Amniotic stem cell (primary cell): ENCODE data around the gene OBSCN.

Experiments used
- DNase-seq: peaks from one replicate; lab custom pipeline; 2025; lab: John Stamatoyannopoulos, UW

OBSCN gene

DNA sequence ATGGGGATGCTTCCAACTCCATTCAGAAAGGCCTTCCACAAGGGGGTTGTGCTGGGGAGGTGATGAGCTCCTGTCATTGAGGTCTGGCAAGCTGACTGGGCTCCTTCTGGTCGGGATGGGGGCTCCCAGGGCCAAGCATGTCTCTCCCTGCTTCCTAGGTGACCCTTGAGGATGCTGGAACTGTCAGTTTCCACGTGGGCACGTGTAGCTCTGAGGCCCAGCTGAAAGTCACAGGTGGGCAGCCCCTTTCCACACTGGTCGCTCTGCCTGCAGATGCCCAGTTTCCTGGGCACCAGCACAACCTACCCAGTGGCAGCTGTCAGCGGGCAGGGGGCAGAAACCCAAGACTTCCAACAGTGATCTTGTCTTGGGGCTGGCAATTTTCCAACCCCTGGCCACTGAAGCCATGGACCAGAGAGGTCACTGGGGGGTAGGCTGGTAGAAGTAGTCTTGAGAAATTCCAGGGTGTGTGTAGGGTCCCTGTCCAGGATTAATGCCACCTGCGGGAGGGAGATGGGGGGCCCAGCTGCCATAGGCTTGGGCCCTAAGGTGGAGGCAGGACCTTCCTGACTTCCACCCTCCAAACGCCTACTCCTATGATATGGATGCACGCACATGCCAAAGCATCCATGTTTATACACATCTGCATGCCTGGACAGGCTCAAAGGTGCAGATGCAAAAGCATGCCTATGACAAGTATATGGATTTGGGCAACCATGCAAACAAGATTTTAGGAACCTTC, 101.7 kb downstream of the OBSCN start:
- no peak for DNase-seq

DNA sequence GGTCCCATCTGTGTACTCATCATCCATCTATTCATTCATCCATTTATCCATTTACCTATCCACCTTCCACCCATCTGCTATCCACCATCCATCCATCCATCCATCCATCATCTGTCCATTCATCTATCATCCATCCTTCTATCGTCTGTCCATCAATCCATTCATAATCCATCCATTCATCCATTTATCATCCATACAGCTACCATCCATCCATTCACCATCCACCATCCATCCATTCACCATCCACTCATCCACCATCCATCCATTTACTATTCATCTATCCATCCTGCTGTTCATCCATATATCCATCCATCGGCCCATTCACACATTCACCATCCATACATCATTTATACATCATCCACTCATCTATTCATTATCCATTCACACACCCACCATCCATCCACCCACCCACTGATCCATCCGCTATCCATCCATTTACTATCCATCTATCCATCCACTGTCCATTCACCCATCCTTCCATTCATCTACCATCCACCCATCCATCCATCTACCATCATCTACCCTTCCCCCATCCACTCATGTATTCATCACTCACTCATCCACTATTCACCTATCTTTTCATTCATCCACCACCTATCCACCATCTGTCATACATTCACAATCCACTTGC, 102.4 kb downstream of the OBSCN start:
- no peak for DNase-seq

DNA sequence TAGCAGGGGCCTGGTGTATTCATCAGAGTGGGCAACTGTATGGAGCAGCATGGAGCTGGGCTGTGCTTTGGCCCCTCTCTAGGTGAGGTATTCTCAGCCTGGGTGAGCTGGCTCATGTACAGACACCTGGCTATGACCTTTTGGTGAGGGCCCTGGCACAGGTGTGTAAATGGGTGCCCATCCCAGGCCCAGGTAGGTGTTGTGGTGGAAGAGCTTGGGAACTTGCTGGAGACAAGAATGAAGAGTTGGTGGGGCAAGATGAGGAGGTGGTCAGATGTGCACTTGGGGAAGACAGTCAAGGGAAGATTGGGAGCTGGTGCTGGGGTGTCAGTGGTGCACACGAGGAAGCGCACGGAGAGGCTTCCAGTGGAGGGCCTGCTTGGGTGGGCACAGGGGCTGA, 103.2 kb downstream of the OBSCN start:
- DNase-seq = no peak

DNA sequence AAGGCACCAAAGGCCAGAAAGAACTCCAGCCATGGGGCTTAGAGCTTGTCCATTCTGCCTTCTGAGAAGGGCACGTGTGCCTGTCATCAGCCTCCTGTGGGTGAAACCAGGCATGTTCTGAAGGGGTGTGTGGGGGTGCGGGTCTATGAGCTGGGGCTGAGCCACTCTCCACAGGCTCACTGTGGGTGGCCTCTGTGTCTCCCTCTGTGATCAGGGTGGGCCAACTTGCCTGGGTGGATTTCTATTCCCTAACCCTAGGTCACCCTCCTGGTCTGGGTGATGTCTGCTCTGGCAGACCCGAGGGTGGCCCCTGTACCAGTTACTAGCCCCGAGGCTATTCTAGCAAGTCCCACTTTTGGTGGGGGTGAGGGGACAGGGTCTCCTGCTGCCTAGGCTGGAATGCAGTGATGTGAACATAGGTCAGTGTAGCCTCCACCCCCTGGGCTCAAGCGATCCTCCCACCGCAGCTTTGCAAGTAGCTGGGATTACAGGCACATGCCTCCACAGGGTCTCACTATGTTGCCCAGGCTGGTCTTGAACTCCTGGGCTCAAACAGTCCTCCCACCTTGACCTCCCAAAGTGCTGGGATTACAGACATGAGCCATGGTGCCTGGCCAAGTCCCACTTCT, 104.4 kb downstream of the OBSCN start:
- no peak for DNase-seq

DNA sequence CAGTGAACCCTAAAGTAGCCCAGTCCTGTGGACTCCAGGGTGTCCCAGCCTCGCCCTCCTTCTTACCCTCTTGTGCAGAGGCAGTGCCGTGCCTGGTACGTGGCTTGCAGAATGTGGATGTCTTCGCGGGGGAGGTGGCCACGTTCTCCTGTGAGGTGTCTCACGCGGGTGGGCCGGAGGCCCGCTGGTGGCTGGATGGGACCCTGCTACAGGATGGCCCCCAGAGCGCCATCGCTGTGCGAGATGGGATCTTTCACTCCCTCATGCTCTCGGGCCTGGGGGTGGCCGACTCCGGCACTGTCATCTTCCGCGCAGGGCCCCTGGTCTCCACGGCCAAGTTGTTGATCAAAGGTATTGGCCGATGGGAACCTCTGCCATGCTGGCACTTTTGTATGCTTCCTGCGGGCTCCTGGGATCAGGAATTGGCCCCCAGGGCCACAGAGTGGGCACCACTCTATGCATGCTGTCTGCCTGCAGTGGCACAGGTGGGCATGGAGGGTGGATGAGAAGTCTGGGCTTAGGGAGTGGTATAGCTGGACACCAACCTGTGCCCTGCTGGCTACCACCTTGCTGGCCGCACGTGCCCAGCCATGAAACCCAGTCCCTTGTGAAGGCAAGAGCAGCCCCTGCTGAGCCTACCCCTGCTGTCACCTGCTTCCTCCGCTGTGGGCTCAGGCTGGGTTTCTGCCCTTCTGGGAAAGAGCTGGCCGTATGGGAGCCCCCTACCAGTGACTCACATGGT, 105.9 kb downstream of the OBSCN start:
- DNase-seq = no peak

DNA sequence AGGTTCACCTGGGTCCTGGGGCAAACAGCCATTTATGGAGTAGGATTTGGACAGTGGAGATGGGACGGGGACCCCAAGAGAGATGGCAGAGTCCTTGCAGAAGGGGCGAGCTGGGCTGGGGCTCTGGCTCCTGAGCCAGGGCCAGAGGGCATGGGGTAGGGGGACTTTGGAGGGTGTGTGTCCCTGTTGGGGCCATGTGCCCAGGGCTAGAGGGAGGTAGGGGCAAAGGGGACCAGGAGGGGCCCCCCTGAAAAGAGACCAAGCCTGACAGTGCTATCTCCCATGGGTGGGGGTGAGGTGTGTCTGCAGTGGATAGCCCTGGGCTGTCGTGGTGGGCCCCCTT, 106.4 kb downstream of the OBSCN start:
- DNase-seq = no peak

DNA sequence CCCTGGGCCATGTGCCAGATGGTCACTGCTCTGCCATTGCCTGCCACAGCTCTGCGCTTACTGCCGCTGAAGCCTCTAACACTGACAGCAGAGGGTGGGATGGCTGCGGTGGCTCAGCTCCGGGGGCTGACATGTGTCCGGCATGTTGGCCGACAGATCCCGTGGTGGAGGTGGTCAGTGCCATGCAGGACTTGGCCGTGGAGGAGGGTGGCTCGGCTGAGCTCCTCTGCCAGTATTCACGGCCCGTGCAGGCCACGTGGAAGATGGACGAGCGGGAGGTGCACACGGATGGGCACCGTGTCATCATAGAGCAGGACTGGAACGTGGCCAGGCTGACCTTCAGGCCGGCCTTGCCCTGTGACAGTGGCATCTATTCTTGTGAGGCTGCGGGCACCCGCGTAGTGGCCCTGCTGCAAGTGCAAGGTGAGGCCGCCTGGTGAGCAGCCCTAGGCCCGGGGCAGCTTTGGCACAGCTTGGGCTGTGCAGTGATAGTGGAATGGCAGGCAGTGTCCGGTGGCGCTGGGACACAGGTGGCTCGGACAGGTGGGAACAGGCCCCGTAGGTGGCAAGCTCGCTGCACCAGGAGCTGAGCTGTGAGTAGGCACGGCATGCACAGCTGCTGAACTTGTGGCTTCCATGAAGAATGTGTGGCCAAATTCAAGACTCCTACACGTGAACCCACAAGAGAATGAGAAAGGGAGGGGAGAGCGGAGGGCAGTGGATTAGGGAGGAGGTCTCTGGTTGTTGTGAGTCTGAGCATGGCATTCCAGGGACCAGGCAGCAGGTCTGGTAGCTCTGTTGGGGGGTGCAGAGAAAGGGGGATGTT, 107.0 kb downstream of the OBSCN start:
- DNase-seq = no peak

DNA sequence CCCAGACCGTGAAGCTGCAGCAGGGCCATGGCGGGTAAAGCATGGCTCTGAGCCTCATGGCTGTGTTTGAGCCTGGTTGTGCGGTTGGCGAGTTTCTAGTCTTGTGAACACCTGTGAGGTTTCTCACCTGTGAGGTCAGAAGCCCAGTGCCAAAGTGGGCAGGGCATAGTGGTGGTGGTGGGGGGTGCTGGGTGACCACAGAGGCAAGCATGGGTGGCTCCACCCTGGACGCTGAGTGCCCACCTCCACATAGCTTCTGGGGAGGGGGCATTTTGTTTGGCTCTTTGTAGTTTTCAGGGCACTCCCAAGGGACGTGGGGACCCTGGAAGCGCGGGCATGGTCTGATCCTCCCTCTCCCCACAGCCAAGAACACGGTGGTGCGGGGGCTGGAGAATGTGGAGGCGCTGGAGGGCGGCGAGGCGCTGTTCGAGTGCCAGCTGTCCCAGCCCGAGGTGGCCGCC, 107.7 kb downstream of the OBSCN start:
- DNase-seq = no peak

DNA sequence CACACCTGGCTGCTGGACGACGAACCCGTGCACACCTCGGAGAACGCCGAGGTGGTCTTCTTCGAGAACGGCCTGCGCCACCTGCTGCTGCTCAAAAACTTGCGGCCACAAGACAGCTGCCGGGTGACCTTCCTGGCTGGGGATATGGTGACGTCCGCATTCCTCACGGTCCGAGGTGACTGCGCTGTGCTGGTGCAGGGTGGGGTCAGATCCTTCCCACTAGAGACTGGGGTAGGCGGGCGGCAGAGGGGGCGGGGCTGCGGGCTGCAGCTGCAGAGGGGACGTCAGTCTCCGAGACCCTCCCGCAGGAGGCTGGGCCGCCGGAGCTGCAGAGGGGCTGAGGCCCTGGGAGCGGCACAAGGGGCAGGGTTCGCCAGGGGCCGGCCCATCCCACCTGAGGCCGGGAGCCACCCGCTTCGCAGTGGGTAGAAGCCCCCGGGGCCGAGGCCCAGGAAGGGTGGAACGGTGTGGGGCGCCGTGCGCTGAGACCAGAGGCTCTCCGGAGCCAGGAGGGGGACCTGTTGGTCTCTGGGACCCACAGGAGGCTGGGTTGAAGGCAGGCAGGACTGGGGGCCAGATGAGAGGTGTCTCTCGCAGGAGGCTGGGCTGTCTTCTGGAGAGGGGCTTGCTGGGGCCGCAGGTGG, 108.2 kb downstream of the OBSCN start:
- DNase-seq = no peak

DNA sequence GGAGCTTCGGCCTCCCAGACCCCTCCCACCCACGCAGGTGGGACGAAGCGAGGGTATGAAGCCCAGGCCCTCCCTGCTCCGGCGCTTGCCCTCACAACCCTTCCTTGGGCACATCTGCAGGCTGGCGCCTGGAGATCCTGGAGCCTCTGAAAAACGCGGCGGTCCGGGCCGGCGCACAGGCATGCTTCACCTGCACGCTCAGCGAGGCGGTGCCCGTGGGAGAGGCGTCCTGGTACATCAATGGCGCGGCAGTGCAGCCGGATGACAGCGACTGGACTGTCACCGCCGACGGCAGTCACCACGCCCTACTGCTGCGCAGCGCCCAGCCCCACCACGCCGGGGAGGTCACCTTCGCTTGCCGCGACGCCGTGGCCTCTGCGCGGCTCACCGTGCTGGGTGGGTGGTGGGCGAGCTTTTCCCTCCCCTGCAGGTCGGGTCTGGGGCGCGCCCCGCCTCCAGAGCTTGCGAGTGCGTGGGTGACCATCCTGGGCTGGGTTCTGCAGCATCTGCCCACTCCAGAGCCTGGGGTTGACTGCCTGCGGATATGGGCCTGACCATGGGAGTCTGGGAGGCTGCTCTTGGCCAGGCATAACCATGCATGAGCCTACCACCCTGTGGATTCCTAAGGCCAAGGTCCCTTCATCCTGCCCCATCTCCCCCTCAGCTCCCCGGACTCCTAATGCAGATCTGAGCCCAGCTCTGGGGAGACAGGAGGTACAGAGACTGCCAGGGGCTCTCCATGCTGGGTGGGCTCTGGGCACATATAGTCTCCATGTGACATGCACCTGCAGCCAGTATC, 108.9 kb downstream of the OBSCN start:
- DNase-seq = no peak

DNA sequence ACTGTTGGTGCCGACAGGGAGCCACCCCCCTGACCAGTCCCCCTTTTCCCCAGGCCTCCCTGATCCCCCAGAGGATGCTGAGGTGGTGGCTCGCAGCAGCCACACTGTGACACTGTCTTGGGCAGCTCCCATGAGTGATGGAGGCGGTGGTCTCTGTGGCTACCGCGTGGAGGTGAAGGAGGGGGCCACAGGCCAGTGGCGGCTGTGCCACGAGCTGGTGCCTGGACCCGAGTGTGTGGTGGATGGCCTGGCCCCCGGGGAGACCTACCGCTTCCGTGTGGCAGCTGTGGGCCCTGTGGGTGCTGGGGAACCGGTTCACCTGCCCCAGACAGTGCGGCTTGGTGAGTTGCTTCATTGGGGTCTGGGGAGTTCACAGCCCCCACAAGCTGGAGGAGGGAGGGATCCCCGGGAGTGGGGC, 109.6 kb downstream of the OBSCN start:
- DNase-seq = no peak

DNA sequence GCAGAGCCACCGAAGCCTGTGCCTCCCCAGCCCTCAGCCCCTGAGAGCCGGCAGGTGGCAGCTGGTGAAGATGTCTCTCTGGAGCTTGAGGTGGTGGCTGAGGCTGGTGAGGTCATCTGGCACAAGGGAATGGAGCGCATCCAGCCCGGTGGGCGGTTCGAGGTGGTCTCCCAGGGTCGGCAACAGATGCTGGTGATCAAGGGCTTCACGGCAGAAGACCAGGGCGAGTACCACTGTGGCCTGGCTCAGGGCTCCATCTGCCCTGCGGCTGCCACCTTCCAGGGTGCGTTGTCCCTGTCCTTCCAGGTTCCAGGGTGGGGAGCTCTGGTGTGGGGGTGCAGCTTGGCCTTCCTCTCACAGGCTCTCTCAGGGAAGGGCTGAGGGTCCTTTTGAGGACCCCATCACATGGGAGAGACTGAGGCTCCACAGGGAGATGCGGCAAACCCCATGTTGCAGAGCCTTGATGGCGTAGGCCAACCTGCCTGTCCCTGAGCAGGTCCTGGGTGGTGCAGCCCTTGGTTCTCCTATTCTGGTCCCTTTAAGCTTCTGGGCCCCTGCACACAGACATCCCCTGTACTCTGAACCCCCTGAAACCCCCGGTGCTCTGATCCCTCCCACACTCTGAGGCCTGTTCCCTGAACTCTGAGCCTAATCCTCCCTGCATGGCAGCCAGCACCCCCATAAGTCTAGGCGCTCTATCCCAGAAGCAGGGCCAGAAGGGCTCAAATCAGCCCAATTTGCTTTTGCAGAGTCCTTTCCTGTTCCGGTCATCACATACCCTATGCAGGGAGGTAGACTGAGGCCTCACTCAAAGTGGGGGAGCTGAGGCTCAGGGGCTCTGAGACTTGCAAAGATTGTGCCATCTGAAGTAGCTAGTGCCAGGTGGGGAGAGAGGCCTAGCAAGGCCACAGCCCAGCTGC, 110.3 kb downstream of the OBSCN start:
- no peak for DNase-seq

DNA sequence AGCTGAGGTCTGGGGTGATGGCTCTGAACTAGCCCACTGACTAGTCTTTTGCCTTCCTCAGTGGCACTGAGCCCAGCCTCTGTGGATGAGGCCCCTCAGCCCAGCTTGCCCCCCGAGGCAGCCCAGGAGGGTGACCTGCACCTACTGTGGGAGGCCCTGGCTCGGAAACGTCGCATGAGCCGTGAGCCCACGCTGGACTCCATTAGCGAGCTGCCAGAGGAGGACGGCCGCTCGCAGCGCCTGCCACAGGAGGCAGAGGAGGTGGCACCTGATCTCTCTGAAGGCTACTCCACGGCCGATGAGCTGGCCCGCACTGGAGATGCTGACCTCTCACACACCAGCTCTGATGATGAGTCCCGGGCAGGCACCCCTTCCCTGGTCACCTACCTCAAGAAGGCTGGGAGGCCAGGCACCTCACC, 111.0 kb downstream of the OBSCN start:
- DNase-seq = no peak

DNA sequence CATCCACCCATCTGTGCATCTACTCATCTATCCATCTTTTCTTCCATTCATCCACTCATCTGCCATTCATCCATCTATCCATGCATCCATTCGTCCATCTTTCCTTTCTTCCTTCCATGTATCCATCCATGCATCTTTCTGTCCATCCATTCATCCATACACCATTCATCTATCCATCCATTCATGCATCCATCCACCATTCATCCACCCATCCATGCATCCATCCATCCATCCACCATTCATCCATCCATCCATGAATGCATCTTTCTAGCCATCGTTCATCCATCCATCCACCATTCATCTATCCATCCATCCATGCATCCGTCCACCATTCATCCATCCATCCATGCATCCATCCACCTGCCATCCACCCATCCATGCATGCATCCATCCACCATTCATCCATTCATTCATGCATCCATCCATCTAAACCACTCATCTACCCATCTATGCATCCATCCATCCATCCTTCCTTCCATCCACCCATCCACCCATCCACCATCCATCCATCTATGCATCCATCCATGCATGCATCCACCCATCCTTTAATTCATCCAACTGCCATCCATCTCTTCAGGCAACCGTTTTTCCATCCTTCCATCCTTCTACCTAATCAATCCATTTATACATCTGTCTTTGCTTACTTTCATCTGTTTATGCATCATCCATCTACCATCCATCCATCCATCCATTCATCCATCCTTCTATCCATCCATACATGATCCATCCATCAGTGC, 111.7 kb downstream of the OBSCN start:
- DNase-seq = no peak

DNA sequence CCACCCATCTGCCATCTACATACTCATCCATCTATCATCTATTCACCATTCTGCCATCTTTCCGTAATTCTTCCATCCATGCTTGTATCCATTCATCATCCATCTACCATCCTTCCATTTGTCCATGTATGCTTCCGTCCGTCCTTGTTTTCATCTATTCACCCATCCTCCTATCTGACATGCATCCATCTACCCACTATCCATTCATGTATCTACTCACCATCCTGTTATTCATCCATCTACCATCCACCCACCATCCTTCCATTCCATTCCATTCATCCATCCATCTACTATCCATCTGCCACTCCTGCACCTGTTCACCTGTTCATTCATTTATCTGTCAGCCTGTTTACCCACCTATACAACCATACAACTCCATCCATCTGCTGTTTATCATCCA, 112.5 kb downstream of the OBSCN start:
- no peak for DNase-seq

DNA sequence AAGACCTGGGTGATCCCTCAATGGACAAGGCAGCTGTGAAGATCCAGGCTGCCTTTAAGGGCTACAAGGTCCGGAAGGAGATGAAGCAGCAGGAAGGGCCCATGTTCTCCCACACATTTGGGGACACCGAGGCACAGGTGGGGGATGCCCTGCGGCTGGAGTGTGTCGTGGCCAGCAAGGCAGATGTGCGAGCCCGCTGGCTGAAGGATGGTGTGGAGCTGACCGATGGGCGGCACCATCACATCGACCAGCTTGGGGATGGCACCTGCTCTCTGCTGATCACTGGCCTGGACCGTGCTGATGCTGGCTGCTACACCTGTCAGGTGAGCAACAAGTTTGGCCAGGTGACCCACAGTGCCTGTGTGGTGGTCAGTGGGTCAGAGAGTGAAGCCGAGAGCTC, 113.6 kb downstream of the OBSCN start:
- DNase-seq = no peak

DNA sequence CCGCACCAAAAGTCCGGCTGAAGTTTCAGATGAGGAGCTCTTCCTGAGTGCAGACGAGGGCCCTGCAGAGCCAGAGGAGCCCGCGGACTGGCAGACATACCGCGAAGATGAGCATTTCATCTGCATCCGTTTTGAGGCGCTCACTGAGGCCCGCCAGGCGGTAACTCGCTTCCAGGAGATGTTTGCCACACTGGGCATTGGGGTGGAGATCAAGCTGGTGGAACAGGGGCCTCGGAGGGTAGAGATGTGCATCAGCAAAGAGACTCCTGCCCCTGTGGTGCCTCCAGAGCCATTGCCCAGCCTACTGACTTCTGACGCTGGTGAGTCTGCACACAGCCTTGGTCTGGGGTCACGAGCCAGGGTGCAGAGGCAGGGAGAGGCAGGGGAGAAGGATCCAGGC, 114.1 kb downstream of the OBSCN start:
- DNase-seq = no peak

DNA sequence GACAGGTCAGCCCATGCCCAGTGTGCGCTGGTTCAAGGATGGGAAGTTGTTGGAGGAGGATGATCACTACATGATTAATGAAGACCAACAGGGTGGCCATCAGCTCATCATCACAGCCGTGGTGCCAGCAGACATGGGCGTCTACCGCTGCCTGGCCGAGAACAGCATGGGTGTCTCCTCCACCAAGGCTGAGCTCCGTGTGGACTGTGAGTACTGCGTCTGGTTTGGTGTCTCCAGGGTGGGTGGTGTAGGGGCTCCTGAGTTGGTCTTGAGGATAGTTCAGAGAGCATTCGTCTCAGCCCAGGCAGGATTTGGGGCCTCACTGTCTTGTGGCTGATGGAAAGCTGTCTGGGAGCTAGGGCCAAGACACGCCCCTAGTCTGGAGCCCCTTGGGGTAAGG, 115.6 kb downstream of the OBSCN start:
- no peak for DNase-seq

DNA sequence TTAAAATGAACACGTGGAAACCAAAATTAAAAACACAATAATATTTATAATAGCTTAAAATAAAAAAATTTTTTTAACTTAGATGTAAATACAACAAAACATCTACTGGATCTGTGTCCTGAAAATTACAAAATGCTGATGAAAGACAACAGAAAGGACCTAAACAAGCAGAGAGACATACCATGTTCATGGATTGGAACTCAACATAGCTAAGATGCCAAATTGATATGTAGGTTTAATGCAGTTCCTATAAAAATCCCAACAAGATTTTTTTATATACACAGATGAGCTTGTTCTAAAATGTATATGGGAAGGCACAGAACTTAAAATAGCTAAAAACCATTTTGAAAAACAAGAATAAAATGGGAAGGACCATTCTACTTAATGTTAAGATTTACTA, 117.4 kb downstream of the OBSCN start:
- no peak for DNase-seq
